Cardiac fibroblast (primary cell): ENCODE measurements around the gene ADARB2.

Experiments
- DNase-seq, 2 donors: peaks; one replicate each; pipeline versions ENCODE4 v3.0.0 to v3.0.0-alpha.2; 2010; ENCODE audit warnings: low read depth in 2 of 2
- H3K4me3 ChIP-seq, 2 donors: replicated peaks in 1 of 2; 1 replicate in 1 of 2; 2 replicates in 1 of 2; pipeline ENCODE4 v1.5.1; 2011; ENCODE audit warnings: low read depth in 2 of 2, low read length in 2 of 2, mild to moderate bottlenecking in 2 of 2, moderate library complexity in 1 of 2
- CTCF ChIP-seq: IDR thresholded peaks from one replicate; pipeline ENCODE4 v1.5.1; 2011; ENCODE audit warnings: low read depth, mild to moderate bottlenecking, low read length, inconsistent platforms

Gene ADARB2

GRCh38 chr10:1737222-1738061 is at the start of gene ADARB2:
ADARB2 (minus strand) TSS chr10:1737525.
- no peak within 1 kb of the TSS for H3K4me3 ChIP-seq
- TF ChIP-seq CTCF: no peak
- DNase-seq: no peak

- no peak for DNase-seq
- no peak for TF ChIP-seq CTCF
- no peak overlapping the region for H3K4me3 ChIP-seq
Measured at GRCh38 chr10:1785835-1786234, 48.5 kb upstream of the ADARB2 start.

- no peak for TF ChIP-seq CTCF
- H3K4me3 ChIP-seq: no peak overlapping the region
- DNase-seq: no peak
Measured at GRCh38 chr10:1782841-1783240, 45.5 kb upstream of the ADARB2 start.

- TF ChIP-seq CTCF: no peak
- no peak for DNase-seq
- no peak overlapping the region for H3K4me3 ChIP-seq
Measured at GRCh38 chr10:1779796-1780195, 42.5 kb upstream of the ADARB2 start.

GRCh38 chr10:1778375-1778969 is 41.1 kb upstream of the ADARB2 start:
- DNase-seq: no peak
- no peak for TF ChIP-seq CTCF
- no peak overlapping the region for H3K4me3 ChIP-seq

GRCh38 chr10:1776127-1776662 is 38.9 kb upstream of the ADARB2 start:
- no peak for TF ChIP-seq CTCF
- H3K4me3 ChIP-seq: no peak overlapping the region
- no peak for DNase-seq
